Measurements from ENCODE around the gene RPL27A.

DNA sequence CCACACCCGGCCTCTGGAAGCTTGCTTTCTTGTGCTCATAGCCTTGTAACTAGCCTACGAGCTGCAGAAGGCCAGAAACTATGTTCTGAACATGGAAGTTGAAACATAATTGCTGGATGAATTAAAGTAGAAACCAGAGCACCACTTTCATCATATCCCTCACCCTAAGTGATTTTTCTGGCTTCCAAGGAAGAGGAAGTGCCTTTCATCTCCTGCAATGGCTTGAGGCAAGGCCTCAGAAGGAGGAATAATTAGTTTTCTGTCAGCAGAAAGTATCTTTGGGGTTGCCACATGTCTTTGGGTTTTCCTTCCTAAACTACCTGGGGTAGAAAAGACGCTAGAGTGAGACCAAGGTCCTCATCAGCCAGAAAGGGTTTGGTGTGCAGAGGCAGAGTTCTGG, 14.5 kb downstream of the RPL27A start:
- TF ChIP-seq ZNF232 (CRISPR knock-in tag; IDR thresholded peaks at IDR 0.05) (no peak), MYBL2 (CRISPR knock-in tag; IDR thresholded peaks at IDR 0.05) (no peak), NR2C2 (CRISPR knock-in tag; IDR thresholded peaks at IDR 0.05) (no peak), OVOL2 (CRISPR knock-in tag; IDR thresholded peaks at IDR 0.05; ENCODE audit: borderline replicate concordance) (no peak), SMAD3 (CRISPR knock-in tag; IDR thresholded peaks at IDR 0.05; ENCODE audit: borderline replicate concordance) (no peak)
- TF ChIP-seq, protein P1, sequence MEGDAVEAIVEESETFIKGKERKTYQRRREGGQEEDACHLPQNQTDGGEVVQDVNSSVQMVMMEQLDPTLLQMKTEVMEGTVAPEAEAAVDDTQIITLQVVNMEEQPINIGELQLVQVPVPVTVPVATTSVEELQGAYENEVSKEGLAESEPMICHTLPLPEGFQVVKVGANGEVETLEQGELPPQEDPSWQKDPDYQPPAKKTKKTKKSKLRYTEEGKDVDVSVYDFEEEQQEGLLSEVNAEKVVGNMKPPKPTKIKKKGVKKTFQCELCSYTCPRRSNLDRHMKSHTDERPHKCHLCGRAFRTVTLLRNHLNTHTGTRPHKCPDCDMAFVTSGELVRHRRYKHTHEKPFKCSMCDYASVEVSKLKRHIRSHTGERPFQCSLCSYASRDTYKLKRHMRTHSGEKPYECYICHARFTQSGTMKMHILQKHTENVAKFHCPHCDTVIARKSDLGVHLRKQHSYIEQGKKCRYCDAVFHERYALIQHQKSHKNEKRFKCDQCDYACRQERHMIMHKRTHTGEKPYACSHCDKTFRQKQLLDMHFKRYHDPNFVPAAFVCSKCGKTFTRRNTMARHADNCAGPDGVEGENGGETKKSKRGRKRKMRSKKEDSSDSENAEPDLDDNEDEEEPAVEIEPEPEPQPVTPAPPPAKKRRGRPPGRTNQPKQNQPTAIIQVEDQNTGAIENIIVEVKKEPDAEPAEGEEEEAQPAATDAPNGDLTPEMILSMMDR (IDR thresholded peaks at IDR 0.05), result no peak
- TF ChIP-seq, protein P2, sequence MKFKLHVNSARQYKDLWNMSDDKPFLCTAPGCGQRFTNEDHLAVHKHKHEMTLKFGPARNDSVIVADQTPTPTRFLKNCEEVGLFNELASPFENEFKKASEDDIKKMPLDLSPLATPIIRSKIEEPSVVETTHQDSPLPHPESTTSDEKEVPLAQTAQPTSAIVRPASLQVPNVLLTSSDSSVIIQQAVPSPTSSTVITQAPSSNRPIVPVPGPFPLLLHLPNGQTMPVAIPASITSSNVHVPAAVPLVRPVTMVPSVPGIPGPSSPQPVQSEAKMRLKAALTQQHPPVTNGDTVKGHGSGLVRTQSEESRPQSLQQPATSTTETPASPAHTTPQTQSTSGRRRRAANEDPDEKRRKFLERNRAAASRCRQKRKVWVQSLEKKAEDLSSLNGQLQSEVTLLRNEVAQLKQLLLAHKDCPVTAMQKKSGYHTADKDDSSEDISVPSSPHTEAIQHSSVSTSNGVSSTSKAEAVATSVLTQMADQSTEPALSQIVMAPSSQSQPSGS (CRISPR knock-in tag; IDR thresholded peaks at IDR 0.05; ENCODE audit: borderline replicate concordance, low read depth), result no peak
- TF ChIP-seq, protein P3, sequence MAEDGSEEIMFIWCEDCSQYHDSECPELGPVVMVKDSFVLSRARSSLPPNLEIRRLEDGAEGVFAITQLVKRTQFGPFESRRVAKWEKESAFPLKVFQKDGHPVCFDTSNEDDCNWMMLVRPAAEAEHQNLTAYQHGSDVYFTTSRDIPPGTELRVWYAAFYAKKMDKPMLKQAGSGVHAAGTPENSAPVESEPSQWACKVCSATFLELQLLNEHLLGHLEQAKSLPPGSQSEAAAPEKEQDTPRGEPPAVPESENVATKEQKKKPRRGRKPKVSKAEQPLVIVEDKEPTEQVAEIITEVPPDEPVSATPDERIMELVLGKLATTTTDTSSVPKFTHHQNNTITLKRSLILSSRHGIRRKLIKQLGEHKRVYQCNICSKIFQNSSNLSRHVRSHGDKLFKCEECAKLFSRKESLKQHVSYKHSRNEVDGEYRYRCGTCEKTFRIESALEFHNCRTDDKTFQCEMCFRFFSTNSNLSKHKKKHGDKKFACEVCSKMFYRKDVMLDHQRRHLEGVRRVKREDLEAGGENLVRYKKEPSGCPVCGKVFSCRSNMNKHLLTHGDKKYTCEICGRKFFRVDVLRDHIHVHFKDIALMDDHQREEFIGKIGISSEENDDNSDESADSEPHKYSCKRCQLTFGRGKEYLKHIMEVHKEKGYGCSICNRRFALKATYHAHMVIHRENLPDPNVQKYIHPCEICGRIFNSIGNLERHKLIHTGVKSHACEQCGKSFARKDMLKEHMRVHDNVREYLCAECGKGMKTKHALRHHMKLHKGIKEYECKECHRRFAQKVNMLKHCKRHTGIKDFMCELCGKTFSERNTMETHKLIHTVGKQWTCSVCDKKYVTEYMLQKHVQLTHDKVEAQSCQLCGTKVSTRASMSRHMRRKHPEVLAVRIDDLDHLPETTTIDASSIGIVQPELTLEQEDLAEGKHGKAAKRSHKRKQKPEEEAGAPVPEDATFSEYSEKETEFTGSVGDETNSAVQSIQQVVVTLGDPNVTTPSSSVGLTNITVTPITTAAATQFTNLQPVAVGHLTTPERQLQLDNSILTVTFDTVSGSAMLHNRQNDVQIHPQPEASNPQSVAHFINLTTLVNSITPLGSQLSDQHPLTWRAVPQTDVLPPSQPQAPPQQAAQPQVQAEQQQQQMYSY (CRISPR knock-in tag; IDR thresholded peaks at IDR 0.05), result no peak
- TF ChIP-seq, protein P4, sequence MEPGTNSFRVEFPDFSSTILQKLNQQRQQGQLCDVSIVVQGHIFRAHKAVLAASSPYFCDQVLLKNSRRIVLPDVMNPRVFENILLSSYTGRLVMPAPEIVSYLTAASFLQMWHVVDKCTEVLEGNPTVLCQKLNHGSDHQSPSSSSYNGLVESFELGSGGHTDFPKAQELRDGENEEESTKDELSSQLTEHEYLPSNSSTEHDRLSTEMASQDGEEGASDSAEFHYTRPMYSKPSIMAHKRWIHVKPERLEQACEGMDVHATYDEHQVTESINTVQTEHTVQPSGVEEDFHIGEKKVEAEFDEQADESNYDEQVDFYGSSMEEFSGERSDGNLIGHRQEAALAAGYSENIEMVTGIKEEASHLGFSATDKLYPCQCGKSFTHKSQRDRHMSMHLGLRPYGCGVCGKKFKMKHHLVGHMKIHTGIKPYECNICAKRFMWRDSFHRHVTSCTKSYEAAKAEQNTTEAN (CRISPR knock-in tag; IDR thresholded peaks at IDR 0.05), result no peak
- TF ChIP-seq, protein P5, sequence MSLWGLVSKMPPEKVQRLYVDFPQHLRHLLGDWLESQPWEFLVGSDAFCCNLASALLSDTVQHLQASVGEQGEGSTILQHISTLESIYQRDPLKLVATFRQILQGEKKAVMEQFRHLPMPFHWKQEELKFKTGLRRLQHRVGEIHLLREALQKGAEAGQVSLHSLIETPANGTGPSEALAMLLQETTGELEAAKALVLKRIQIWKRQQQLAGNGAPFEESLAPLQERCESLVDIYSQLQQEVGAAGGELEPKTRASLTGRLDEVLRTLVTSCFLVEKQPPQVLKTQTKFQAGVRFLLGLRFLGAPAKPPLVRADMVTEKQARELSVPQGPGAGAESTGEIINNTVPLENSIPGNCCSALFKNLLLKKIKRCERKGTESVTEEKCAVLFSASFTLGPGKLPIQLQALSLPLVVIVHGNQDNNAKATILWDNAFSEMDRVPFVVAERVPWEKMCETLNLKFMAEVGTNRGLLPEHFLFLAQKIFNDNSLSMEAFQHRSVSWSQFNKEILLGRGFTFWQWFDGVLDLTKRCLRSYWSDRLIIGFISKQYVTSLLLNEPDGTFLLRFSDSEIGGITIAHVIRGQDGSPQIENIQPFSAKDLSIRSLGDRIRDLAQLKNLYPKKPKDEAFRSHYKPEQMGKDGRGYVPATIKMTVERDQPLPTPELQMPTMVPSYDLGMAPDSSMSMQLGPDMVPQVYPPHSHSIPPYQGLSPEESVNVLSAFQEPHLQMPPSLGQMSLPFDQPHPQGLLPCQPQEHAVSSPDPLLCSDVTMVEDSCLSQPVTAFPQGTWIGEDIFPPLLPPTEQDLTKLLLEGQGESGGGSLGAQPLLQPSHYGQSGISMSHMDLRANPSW (CRISPR knock-in tag; conservative IDR thresholded peaks at IDR 0.05; ENCODE audit: low read depth), result no peak
- TF ChIP-seq, protein P6, sequence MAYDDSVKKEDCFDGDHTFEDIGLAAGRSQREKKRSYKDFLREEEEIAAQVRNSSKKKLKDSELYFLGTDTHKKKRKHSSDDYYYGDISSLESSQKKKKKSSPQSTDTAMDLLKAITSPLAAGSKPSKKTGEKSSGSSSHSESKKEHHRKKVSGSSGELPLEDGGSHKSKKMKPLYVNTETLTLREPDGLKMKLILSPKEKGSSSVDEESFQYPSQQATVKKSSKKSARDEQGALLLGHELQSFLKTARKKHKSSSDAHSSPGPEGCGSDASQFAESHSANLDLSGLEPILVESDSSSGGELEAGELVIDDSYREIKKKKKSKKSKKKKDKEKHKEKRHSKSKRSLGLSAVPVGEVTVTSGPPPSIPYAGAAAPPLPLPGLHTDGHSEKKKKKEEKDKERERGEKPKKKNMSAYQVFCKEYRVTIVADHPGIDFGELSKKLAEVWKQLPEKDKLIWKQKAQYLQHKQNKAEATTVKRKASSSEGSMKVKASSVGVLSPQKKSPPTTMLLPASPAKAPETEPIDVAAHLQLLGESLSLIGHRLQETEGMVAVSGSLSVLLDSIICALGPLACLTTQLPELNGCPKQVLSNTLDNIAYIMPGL (CRISPR knock-in tag; IDR thresholded peaks at IDR 0.05), result no peak
- TF ChIP-seq, protein P7, sequence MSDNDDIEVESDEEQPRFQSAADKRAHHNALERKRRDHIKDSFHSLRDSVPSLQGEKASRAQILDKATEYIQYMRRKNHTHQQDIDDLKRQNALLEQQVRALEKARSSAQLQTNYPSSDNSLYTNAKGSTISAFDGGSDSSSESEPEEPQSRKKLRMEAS (CRISPR knock-in tag; IDR thresholded peaks at IDR 0.05), result no peak
- TF ChIP-seq, protein P8, sequence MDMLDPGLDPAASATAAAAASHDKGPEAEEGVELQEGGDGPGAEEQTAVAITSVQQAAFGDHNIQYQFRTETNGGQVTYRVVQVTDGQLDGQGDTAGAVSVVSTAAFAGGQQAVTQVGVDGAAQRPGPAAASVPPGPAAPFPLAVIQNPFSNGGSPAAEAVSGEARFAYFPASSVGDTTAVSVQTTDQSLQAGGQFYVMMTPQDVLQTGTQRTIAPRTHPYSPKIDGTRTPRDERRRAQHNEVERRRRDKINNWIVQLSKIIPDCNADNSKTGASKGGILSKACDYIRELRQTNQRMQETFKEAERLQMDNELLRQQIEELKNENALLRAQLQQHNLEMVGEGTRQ (CRISPR knock-in tag; IDR thresholded peaks at IDR 0.05), result no peak
